ENCODE data around the gene BLOC1S3. TPM values are rescaled to one million over a fixed set of nuclear protein-coding genes. Genes with fewer than 3 reads are reported as not detected.

BLOC1S3 gene
- total RNA-seq, 3 donors from 2014 or later = 12.3 to 15.5 (median 14.5) TPM

GRCh38 chr19:45151821-45152503 is 26.6 kb upstream of the BLOC1S3 start:
- Mint-ChIP-seq H3K9me3 (no peaks in the 10 kb centered on the region), H3K27me3 (ENCODE audit: low read depth) (peaks cover 20% of the 10 kb centered on the region), H3K4me1 (ENCODE audit: low read depth) (peaks cover 22% of the 10 kb centered on the region), H3K36me3 (ENCODE audit: insufficient read depth) (no peaks in the 10 kb centered on the region), H3K4me3 (peak overlapping the region; percentile 26)
- DNase-seq (no peak), ATAC-seq (peak in 1 of 2 donors; percentile 3)

DNA sequence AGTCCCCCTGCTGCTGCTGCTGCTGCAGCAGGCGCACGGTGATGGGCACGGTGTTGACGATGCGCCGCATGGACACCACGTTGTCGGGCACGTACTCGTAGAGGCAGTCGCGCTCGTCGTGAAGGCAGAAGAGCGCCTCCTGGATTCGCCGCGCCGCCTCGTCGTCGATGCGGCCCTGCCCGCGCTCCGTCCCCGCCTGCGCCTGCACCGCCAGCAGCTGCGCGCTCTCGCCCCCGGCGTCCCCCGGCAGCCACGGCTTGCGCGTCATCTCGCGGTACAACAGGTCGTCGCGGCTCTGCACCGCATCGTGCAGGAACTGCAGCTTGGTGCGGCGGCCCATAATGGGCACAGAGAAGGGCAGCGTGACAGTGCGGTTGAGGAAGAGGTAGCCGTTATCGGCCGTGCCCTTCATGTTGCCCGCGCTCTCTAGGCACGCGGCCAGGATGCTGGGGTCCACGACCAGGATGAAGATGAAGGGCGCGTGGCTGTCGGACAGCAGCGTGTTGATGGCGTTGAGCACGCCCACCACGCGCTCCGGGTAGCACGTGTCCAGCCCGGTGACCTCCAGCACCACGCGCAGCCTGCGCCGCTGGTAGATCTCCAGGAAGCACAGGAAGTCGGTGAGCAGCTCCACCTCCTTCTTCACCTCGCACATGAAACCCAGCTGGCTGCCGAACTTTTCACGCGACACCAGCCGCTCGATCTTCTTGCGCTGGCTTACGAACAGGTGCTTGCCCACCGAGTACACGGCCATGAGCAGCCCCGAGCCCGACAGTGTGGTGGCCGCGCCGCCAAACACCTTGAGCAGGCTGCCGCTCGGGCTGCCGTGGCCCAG is 25.9 kb upstream of the BLOC1S3 start:
- DNase-seq (peak; percentile 48), ATAC-seq (peak; percentile 41 to 53)
- peak overlapping the region; percentile 64 for H3K4me3 Mint-ChIP-seq
- peaks cover 24% of the 10 kb centered on the region for H3K27me3 Mint-ChIP-seq (ENCODE audit: low read depth)
- peaks cover 22% of the 10 kb centered on the region for H3K4me1 Mint-ChIP-seq (ENCODE audit: low read depth)
- H3K9me3 Mint-ChIP-seq = no peaks in the 10 kb centered on the region
- no peaks in the 10 kb centered on the region for H3K36me3 Mint-ChIP-seq (ENCODE audit: insufficient read depth)

- Mint-ChIP-seq H3K9me3 (no peaks in the 10 kb centered on the region), H3K4me1 (ENCODE audit: low read depth) (peaks cover 22% of the 10 kb centered on the region), H3K36me3 (ENCODE audit: insufficient read depth) (no peaks in the 10 kb centered on the region), H3K4me3 (peak overlapping the region; percentile 58), H3K27me3 (ENCODE audit: low read depth) (peaks cover 31% of the 10 kb centered on the region)
- ATAC-seq (peak; percentile 51 to 52), DNase-seq (peak; percentile 47)
These were observed 25.1 kb upstream of the BLOC1S3 start for GRCh38 chr19:45153339-45154063.

DNA sequence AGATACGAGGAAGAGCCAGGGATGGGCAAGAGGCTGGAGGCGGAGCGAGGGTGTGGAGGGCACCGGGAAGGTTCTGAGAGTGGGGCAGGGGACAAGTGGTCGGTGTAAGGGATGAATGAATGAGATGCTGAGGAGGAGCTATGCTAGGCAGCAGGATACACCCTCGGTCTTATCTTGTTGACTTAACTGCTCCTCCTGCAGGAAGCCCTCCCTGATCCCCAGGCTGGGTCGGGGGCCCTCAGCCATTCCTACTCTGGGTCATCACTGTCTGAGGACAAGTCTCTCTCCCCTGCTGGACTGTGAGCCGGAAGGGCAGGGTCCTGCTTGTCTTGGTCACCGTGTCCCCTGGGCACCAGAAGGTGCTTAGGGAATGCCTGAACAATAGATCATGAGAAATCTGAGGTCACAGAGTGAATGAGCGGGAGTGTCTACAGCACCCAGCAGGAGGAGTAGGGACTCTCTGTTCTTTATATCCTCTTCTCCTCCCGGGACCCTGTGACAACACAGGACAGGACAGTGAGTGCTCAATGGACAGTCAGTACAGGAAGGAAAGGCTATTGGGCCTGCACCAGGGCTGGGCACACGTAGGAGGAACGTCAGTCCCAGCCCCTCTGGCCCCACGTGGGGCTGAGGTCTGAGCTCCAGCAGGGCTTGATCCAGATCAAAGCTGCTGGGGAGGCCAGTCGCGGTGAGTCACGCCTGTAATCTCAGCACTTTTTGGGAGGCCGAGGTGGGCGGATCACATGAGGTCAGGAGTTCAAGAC is 24.3 kb upstream of the BLOC1S3 start:
- peak overlapping the region; percentile 58 for H3K4me3 Mint-ChIP-seq
- no peaks in the 10 kb centered on the region for H3K36me3 Mint-ChIP-seq (ENCODE audit: insufficient read depth)
- ATAC-seq = no peak
- no peaks in the 10 kb centered on the region for H3K9me3 Mint-ChIP-seq
- H3K27me3 Mint-ChIP-seq (ENCODE audit: low read depth) = peaks cover 31% of the 10 kb centered on the region
- DNase-seq = no peak
- peaks cover 20% of the 10 kb centered on the region for H3K4me1 Mint-ChIP-seq (ENCODE audit: low read depth)

- Mint-ChIP-seq H3K4me1 (ENCODE audit: low read depth) (peaks cover 16% of the 10 kb centered on the region), H3K36me3 (ENCODE audit: insufficient read depth) (no peaks in the 10 kb centered on the region), H3K27me3 (ENCODE audit: low read depth) (peaks cover 34% of the 10 kb centered on the region), H3K4me3 (no peak overlapping the region), H3K9me3 (no peaks in the 10 kb centered on the region)
- ATAC-seq (no peak), DNase-seq (no peak)
These were observed 22.5 kb upstream of the BLOC1S3 start for GRCh38 chr19:45156011-45156630.

DNA sequence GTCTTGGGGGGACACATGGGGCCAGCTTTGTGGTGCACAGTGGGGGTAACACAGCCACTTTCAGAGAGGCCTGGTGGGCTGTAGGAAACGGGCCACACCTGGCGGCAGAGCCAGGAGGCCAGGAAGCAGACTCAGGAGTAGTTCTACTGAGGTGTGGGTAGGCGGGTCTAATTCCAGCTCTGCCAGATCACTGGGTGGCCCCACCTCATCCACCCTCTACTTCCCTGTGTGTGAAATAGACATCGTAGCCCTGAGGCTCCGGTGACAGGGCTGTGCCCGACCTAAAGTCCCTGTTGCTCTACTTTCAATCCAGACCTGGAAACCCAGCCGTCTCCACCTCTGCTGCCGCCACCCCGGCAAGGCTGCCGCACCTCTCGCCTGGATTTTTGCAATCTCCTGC is 21.8 kb upstream of the BLOC1S3 start:
- Mint-ChIP-seq H3K27me3 (ENCODE audit: low read depth) (peaks cover 32% of the 10 kb centered on the region), H3K4me1 (ENCODE audit: low read depth) (peaks cover 12% of the 10 kb centered on the region), H3K9me3 (no peaks in the 10 kb centered on the region), H3K36me3 (ENCODE audit: insufficient read depth) (no peaks in the 10 kb centered on the region), H3K4me3 (no peak overlapping the region)
- ATAC-seq (no peak), DNase-seq (no peak)

DNA sequence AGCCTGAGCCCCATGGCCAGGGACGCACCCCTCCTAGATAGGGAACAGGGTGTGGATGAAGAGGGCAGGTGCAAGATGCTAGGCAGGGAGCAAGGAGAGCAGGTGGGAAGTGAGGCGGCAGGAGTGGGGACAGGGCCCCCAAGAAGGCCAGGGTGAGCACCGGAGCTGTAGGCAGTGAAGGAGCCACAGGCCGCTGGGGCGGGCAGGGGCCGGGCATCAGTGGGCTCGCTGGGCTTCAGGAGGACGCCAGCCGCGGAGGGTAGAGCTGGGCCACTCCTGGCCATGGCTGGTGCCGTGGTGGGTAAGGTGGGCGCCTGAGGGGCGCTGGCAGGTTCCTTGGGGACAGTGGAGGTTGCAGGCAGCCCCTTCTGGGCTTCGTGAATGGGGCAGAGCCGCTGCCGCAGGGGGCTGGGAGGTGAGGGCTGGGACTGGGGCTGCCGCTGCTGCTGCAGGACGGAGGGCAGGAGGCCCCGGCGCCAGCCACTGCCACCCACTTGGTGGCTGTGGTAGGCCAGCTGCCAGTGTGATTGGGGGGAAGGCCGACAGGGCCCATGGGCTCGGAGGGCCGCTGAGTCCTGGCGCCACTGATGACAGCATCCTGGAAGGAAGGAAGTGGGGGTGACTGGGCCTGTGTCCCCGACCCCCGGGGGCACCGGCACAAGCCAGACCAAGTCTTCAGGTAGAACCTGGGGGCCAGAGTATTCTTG is 19.9 kb upstream of the BLOC1S3 start:
- Mint-ChIP-seq H3K27me3 (ENCODE audit: low read depth) (peaks cover 26% of the 10 kb centered on the region), H3K4me3 (no peak overlapping the region), H3K9me3 (no peaks in the 10 kb centered on the region), H3K36me3 (ENCODE audit: insufficient read depth) (no peaks in the 10 kb centered on the region), H3K4me1 (ENCODE audit: low read depth) (peaks cover 8% of the 10 kb centered on the region)
- DNase-seq = no peak
- no peak for ATAC-seq

- no peak overlapping the region for H3K4me3 Mint-ChIP-seq
- peaks cover 20% of the 10 kb centered on the region for H3K27me3 Mint-ChIP-seq (ENCODE audit: low read depth)
- ATAC-seq = no peak
- no peak for DNase-seq
- H3K9me3 Mint-ChIP-seq = no peaks in the 10 kb centered on the region
- peaks cover 10% of the 10 kb centered on the region for H3K4me1 Mint-ChIP-seq (ENCODE audit: low read depth)
- H3K36me3 Mint-ChIP-seq (ENCODE audit: insufficient read depth) = no peaks in the 10 kb centered on the region
These were observed 19.2 kb upstream of the BLOC1S3 start for GRCh38 chr19:45159210-45159970.

- Mint-ChIP-seq H3K9me3 (no peaks in the 10 kb centered on the region), H3K4me3 (no peak overlapping the region), H3K4me1 (ENCODE audit: low read depth) (peaks cover 13% of the 10 kb centered on the region), H3K27me3 (ENCODE audit: low read depth) (peaks cover 18% of the 10 kb centered on the region), H3K36me3 (ENCODE audit: insufficient read depth) (no peaks in the 10 kb centered on the region)
- DNase-seq (no peak), ATAC-seq (no peak)
These were observed 18.6 kb upstream of the BLOC1S3 start for GRCh38 chr19:45159971-45160324.

DNA sequence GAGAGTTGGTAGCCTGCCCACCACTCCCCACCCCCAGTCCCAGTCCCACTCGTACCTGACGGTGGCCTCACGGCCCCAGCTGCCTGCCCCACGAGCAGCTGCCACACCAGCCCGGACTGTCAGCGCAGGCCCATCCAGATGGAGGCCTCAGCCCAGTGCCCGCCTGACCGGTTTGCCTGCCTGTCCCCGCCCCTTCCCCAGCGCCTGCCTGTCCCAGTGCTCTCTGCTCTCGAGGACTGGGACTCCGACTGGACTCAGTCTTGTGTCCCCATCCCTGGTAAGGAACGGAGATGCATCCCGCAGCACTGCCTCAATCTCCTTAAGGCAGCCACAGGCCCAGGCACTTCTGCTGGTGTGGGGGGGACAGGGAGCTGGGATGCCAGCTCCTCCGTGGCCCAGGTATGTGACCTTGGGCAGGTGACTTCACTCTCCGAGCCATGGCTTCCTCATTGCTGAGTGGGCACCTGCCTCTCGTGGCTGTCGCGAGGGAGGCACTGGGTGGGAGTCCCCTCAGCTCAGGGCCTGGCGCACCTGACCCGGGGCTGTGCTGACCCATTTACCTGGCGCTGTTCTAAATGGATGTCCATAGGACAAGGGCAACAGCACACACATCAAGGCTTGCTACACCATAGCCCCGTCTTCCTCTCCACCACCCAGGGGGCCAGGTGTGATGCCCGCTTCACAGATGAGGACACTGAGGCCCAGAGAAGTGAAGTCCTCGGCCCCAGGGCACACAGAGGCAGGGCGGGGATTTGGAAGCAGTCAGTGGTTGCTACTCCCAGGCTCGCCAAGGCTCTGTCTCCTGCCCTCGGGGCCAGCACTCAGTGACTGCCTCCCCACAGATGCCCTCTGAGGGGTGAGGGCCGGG is 17.5 kb upstream of the BLOC1S3 start, which contains the start of gene NKPD1:
NKPD1 (minus strand) TSS at position 113 of the 868 bp plus-strand sequence. CDS start 832 bp downstream, outside the sequence.
- Mint-ChIP-seq H3K4me1 (ENCODE audit: low read depth) (peaks cover 17% of the 10 kb centered on the region), H3K27me3 (ENCODE audit: low read depth) (peaks cover 15% of the 10 kb centered on the region), H3K4me3 (no peak within 1 kb of the TSS), H3K36me3 (ENCODE audit: insufficient read depth) (no peaks in the 10 kb centered on the region), H3K9me3 (no peaks in the 10 kb centered on the region)
- DNase-seq (no peak), ATAC-seq (no peak)

DNA sequence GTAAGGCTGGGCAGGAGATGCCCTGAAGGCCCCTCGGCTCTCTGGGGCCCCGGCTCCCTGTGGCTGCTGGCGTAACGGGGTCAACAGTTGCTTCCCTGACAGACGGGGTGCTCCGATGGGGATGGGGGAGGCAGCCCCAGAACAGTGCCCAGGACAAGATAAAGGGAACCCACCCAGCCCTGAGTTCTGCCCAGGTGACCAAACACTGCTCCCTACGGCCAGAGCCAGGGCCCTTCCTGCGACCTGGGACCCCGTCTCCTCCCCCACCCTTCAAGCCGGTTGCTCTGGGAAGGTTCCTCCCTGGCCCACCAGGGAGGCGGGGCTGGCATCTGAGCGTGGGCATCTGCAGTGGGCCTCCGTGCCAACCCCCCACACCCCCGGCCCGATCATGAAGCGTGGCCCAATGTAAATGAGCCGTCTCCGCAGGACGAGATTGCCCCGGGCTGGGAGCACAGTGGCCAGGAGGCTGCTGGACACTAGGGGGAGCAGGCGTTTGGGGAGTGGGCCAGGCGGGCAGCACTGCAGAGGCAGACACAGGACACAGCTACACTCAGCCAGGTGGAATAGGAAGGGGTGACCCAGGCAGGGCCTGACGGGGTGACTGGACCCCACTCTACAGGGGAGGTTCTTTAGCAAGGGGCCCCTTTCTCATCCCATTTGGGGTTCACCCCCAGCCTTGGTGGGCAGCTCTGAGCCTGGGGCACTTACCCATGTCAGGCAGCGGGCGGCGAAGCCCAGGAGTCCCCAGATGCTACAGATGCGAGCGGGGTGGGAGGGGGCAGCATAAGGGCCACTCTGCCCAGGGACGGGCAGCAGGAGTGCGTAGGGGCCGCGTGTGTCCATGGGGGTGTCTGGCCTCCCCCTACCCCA is 16.6 kb upstream of the BLOC1S3 start:
- no peaks in the 10 kb centered on the region for H3K9me3 Mint-ChIP-seq
- ATAC-seq (no peak), DNase-seq (no peak)
- H3K36me3 Mint-ChIP-seq (ENCODE audit: insufficient read depth) = no peaks in the 10 kb centered on the region
- peaks cover 14% of the 10 kb centered on the region for H3K27me3 Mint-ChIP-seq (ENCODE audit: low read depth)
- peaks cover 19% of the 10 kb centered on the region for H3K4me1 Mint-ChIP-seq (ENCODE audit: low read depth)
- no peak overlapping the region for H3K4me3 Mint-ChIP-seq
